K562 (cell line): ENCODE data around the gene WASF3. TPM values are rescaled to one million over a fixed set of nuclear protein-coding genes. Genes with fewer than 3 reads are reported as not detected.

Experiments used
- CHAMP1 ChIP-seq: fragments of 450-650 bp; IDR thresholded peaks from 2 replicates; pipeline ENCODE4 v1.6.1; 2016; ENCODE audit warnings: mild to moderate bottlenecking
- GATAD2B ChIP-seq: fragments of 450-650 bp; IDR thresholded peaks from 2 replicates; pipeline ENCODE4 v1.6.1; 2017; ENCODE audit warnings: mild to moderate bottlenecking, borderline replicate concordance
- HMGN3 ChIP-seq: IDR thresholded peaks from 2 replicates; pipeline ENCODE4 v1.6.1; 2011; ENCODE audit warnings: borderline replicate concordance, low read depth, mild to moderate bottlenecking, mixed read lengths, low read length; ENCODE audit not compliant: insufficient read length; ENCODE audit errors: extremely low read depth
- POLR2B ChIP-seq: fragments of 450-650 bp; IDR thresholded peaks from 2 replicates; pipeline ENCODE4 v1.6.1; 2018; ENCODE audit warnings: low read depth; ENCODE audit not compliant: partially characterized antibody
- ZBTB26 ChIP-seq: fragments of 450-650 bp; formaldehyde crosslinking; IDR thresholded peaks from 2 replicates; pipeline ENCODE4 v1.4.0; 2022; ENCODE audit warnings: missing genetic modification characterization
- ZBTB8A ChIP-seq: fragments of 450-650 bp; IDR thresholded peaks from 2 replicates; pipeline ENCODE4 v1.6.1; 2018; ENCODE audit warnings: mild to moderate bottlenecking, moderate library complexity; ENCODE audit not compliant: partially characterized antibody
- ZHX1 ChIP-seq: fragments of 150-350 bp; conservative IDR thresholded peaks from 2 replicates; pipeline ENCODE4 v1.6.1; 2014; ENCODE audit warnings: low read length
- ZNF592 ChIP-seq: fragments of 450-650 bp; IDR thresholded peaks from 2 replicates; pipeline ENCODE4 v1.6.1; 2017; ENCODE audit warnings: antibody characterized with exemption, mild to moderate bottlenecking
- polyA plus RNA-seq, 8 experiments: library from polyadenylated mRNA; depleted of rRNA in 4 of 8; stranded (reverse) in 5 of 8; unstranded in 3 of 8; fragments of >200 nt; fragmentation: Nextera tagmentation in 2 of 8; fragmentation: Illumina TruSeq in 1 of 8; extraction: Ambion mirVana in 2 of 8; extraction: Trizol in 1 of 8; gene quantifications; 2 replicates each; pipeline versions ENCODE4 v1.2.1 to v1.2.3, GENCODE V29; 2011 to 2014; ENCODE audit warnings: inconsistent platforms in 1 of 8, missing spikeins in 1 of 8
- total RNA-seq, 7 experiments: library from RNA; depleted of rRNA in 6 of 7; stranded (reverse); fragments of >200 nt in 6 of 7; fragmentation: Illumina TruSeq in 2 of 7; extraction: Trizol in 2 of 7; gene quantifications; 2 replicates each; pipeline versions ENCODE4 v1.2.1 to v1.2.3, GENCODE V29; 2011 to 2021; ENCODE audit warnings: low replicate concordance in 1 of 7

Gene WASF3
- total and polyA plus RNA-seq, 9 of the 15 experiments (the other 6 are each of a cell fraction or from before 2014, with no cell fraction given), result 0.04 to 0.43 (median 0.11) TPM

GRCh38 chr13:26721251-26722121, 164.0 kb downstream of the WASF3 start (continued):
- TF ChIP-seq ZNF592 (no peak), ZBTB8A (no peak), CHAMP1 (no peak), GATAD2B (no peak), POLR2B (no peak), ZBTB26 (CRISPR knock-in tag) (no peak), HMGN3 (no peak), ZHX1 (no peak)
